Iris pigment epithelial cell (primary cell): Measurements from ENCODE around the gene BDNF.
A peak's percentile ranks its signal among the peaks of the same experiment; 100 is the strongest.

Experiments used
- DNase-seq: peaks from one replicate; pipeline ENCODE4 v3.0.0-alpha.2; 2011; ENCODE audit warnings: low read depth

BDNF gene

GRCh38 chr11:27705873-27706820, 5.9 kb upstream of the BDNF start:
- DNase-seq = peak; percentile 49

- DNase-seq = peak; percentile 88
Measured at GRCh38 chr11:27703481-27703880, 3.2 kb upstream of the BDNF start.

- no peak for DNase-seq
Measured at GRCh38 chr11:27702811-27703210, 2.6 kb upstream of the BDNF start.

DNA sequence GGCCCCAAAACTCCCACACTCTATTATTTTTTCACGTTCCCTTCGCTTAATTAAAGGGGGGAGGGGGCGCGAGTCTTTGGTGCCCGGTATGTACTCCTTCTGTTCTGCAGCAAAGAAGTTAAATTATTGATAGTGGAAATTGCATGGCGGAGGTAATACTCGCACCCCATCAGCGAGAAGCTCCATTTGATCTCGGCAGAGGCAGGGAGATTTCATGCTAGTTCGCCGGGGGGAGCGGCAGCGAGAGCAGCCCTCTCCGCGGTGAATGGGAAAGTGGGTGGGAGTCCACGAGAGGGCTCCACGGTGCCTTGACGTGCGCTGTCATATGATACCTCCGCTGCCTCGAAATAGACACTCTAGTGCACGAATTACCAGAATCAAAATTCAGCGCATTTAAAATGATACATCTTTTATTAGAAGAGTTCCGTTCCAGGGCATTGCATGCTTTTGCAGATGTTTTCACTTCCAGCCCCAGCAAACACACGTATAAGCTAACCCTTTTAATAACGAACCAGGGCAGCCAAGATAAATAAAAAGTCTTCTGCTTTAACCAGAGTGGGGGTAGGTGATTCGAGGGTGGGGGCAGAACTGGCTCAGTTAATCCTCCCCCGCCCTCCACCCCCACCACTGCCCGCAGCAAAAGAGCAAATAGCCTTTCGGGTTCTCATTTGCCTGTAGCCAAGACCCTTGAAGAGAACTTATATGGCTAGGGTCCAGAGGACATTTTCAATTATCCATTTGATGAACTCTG, 1.3 kb upstream of the BDNF start:
- peak; percentile 90 for DNase-seq

DNA sequence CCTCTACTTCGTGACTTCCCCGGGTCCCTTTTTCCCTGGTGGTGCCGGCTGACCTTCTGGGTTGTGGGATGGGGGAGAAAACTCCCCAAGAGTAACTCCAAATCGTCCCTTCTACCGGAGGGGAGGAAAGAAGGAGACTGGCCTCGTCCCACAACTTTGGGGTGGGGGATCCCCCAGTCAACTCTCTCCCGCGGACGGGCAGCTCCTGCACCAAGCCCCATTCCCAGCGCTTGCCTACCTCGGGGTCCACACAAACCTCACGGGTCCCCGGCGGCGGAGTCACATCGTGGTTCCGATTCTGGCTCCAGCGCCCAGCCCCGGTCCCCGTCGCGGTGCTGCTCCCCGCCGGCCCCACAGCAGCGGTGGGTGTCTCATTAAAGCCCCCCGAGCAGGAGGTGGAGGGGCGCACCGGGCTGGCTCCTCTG, 317 bp downstream of the BDNF start:
- peak; percentile 44 for DNase-seq

- DNase-seq = peak; percentile 61
Measured at GRCh38 chr11:27699242-27699925, 871 bp downstream of the BDNF start.

DNA sequence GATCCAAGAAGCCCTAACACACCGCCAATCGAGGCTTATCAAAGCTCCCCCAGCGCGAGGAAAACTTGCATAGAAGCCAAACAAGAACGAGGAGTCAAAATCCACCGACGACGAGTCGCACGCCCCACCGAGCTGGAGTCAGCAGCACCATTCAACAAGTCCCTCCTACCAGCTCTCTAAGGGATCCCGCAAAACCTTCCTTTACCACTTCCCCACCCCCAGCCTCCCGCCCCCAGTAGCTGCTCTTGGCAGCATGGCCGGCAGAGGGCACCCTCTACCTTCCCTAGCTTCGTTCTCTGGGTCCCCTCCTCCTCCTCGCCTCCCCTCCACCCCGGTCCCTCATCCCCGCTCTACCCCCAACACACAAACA, 1.4 kb downstream of the BDNF start:
- peak; percentile 94 for DNase-seq

GRCh38 chr11:27697679-27698275, 2.5 kb downstream of the BDNF start:
- peak; percentile 67 for DNase-seq

GRCh38 chr11:27696961-27697360, 3.3 kb downstream of the BDNF start:
- peak; percentile 81 for DNase-seq

DNA sequence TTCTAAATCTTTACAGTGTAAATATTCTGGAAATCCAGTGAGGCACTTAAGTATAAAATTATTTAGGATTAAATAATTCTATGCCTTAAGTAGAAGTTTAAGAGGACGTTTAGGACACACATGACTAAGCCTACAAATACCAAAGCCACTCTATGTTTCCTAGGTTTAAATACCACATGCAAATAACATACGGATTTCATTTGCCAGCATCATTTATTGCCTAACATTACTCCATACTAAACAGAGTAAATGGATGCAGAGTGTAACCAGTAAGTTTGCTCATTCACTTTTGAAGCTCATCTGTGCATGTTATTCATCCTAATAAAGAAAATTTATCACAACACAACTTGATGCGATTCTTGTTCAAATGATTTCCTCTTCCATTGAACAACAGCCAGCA, 4.1 kb downstream of the BDNF start:
- DNase-seq = peak; percentile 48

DNA sequence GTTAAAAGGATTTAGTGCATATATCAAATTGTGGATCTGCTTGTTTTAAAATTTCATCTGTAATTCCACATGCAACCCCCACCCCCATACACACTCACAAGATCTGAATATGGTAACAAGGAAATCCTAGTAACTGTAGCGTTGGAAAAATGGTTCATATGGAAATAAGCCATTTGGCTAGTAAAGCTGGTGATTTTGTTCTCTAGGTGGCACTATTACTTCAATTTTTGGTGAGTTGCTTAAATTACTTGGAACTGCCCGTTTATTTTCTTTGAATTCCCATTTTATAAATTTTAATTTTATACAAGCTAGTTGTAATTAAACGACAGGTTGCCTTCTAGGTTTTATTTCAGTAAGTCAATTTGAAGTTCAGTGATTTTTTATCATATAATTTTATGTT, 5.3 kb downstream of the BDNF start:
- DNase-seq = peak; percentile 43

GRCh38 chr11:27693398-27693797, 6.9 kb downstream of the BDNF start:
- peak; percentile 66 for DNase-seq

DNA sequence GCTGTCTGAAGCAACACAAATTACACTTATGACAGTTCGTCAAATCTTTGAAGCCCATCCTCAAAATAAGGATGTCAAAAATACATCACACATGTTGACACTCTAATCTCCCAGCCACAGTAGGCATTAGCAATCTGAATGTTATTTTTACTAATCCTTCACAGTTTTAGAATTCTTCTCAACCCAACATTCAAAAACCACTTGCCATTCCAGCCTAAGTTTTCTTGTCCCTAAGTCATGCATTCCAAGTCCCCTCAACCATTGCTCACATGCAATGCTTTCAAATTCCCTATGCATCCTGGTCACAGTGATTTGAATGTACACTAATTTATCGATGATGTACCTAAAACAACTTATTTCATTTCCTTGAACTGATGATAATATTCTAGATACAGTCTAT, 7.5 kb downstream of the BDNF start:
- no peak for DNase-seq

GRCh38 chr11:27688076-27688475, 12.2 kb downstream of the BDNF start:
- DNase-seq = no peak

DNA sequence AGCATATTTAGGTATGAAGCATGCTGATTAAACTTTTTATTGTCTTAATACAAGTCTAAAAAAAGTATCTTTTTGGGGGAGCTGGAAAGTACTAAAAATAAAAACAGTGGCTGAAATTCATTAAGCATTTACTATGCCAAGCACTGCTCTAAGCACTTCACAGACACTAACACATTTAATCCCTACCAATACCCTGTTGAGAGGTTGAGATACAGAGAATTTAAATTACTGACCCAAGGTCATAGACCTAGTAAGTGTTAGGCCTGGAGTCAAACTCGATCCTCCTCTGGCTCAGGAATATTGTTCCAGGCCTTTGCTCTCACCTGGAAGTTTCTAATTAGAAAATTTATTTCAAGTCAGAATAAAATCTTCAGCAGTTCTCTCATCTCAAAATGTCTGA, 18.6 kb downstream of the BDNF start:
- no peak for DNase-seq

- DNase-seq = peak; percentile 68
Measured at GRCh38 chr11:27679136-27680015, 20.9 kb downstream of the BDNF start.

- DNase-seq = peak; percentile 79
Measured at GRCh38 chr11:27678242-27678641, 22.0 kb downstream of the BDNF start.

DNA sequence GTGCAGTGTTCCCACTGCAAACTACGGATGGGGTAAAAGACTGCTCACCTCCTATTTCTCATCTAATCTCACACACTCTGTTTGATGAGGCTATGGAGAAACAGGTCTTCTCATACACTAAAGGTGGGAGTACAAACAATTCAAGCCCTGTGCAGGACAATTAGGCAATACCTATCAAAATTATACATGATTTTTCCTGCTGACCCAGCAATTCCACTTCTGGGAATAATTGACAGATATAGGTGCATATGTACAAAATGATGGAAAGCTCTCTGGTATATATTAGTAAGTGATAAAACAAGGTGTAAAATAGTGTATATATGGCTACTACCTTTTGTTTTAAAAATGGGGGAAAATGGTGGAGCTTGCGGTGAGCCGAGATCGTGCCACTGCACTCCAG, 23.1 kb downstream of the BDNF start:
- no peak for DNase-seq

DNA sequence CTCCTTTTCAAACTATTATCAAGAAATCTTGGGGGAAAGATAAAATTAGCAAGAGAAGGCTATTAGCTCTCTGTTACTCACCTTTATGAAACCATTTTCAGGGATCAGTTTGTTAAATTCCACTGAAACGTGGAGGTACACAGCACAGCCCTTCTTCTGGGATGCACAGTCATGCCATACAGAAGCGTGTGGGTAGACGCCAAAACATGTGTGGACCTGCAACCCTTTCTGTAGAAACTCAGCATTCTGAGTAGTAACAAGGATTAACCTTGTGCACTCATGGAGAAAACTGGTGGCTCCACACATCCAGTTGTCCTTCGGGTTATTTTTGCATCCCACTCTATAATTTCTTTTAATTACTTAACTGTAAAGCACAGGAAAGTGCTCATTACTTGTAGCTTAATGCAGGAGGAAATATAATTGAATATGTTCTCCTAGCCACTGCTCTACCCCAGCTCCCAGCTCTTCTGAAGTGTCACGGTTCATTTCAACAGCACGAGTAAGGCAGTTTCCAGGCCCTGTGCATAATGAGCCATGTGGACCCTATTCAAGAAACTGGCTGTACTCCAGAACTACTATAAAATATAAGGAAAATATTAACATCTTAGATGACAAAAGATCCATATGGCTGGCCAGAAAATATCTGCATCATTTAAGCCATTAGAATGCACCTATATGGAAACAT, 26.1 kb downstream of the BDNF start:
- no peak for DNase-seq

DNA sequence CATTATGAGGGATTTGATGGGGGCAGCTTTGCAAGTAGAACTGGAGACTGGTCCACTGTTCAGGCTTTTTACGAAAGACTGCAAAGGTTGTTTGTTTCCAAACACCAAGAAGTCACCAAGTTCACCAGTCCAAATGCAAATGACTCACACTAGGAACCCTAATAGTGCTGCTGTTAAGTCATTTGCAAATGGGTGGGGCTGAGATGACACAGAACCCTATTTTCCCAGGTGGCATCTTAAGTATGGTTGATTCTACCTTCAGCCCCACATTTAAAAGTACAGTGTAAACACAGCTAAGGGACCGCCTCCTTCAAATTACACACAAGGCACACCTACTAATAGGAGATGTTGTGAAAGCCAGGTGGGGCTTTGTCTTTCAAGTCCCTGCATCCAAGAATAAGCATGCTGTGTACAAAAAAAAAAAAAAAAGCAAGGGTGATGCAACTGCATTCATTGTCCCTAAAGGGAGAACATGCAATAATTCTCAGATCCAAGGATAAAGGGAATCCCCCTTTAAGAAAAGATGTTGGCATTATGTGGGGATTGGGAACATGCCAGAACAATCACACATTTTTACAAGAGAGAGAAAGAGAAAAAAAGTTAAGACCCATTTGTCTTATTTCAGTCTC, 27.3 kb downstream of the BDNF start:
- peak; percentile 62 for DNase-seq
